ENCODE results near the gene KCNT1. TPM values are rescaled to one million over a fixed set of nuclear protein-coding genes. Genes with fewer than 3 reads are reported as not detected.

KCNT1 gene
- total RNA-seq, 1 donor from 2014 or later, result not detected

DNA sequence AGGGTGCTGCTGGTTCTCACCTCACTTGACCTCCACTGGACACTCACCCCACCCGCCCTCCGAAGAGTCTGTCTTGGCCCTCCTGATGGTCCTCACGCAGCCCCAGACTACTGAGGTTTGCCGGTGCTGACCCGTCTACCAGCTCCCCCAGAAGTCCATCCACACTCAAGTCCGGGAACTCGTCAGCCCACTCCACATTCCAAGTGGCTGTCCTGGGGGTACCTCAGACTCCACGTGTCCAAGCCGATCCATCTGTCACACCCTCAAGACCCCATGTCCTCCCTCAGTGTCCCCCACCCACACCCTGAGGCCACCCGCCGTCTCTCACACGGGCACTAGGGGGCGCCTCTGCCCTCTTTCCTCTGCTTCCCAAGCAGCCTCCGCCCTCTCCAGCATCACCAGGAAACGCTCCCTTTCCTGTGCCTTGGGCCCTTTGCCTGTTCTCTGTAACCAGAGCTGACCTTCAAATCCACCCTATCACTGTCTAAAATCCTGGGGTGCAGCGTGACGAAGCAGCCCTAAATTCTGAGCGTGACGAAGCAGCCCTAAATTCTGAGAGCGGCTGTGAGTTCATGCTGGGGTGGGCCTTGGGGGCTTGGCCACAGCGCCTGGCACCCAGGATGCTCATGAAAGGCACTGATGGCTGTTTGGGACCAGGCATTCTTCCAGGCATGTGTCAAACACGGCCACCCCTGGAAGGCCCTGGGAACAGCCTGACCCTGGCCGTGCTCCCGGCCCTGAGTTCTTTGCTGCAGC lies 95.7 kb downstream of the KCNT1 start:
- peak in 1 of 2 donors; percentile 39 for DNase-seq (ENCODE audit: low read depth in 2 of 2)

DNA sequence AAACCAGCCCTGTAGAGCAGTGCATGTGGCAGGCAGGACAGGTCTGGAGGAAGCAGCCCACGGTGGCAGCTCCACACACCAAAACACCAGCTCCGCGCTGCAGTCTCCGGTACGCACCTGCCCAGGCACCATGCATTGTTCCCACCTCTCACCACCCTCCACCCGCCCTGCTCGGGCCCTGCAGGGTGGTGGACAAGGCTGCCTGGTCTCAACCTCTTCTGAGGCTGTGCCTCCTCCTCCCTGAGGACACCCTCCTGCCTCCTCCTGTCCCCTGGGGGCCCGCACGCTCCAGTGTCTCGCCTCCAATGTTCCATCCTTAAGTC lies 96.2 kb downstream of the KCNT1 start:
- no peak for DNase-seq (ENCODE audit: low read depth in 2 of 2)

DNA sequence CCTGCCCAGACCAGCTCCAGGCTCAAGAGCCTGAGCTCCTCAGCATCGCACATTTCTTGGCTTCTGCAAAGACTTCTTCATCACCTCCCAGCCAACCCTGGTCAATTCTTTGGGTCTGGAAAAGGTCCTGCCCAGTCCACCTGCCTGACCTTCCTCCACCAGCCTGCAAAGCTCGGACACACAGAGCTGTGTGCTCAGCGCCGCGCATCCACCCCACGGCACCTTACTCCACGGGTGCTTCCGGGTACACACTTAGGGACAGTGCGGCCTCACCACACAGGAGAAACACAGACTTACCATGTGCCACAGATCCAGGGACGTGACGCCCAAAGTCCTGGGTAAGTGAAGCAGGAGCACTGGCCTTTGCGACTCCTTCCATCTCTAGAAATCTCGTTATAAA lies 97.3 kb downstream of the KCNT1 start:
- no peak for DNase-seq (ENCODE audit: low read depth in 2 of 2)

DNA sequence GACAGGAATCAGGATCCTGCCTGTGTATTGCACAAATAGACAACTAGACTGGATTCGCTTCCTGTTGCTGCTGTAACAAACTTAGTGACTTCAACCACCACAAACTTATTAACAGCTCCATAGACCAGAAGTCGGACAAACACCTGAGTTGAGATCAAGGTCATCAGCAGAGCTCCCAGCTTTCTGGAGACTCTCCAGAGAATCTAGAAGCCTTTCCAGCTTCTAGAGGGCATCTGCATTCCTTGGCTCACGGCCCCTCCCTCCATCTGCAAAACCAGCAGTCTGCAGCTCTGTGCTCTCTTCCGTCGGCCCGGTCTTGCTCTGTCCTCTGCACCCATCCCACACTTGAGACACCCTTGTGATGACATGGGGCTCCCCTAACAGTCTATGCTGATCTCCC lies 99.1 kb downstream of the KCNT1 start:
- no peak for DNase-seq (ENCODE audit: low read depth in 2 of 2)

DNA sequence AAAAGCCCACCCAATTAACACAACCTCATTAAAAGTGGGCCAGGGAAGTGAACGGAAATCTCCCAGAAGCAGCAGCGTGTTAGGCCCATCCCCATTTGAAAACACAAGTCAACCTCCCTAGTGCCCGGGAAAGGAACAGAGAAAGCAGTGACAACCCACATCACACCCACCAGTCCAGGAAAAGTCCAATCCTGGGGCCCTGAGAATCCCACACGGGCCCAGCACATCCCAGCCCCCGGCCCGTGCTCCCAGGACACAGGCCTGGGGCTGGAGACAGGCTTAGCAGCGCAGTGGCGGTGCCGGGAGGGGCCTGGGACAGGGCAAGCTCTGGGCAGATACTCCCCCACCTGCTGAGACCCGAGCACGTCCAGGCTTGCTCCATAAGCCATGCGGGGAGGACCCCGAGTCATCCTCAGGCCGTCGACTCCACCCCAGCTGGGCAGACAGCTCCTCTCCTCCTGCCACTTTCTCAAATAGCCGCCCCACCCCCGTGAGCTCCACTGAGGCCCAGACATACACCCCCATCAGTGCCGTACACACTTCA lies 101.0 kb downstream of the KCNT1 start:
- no peak for DNase-seq (ENCODE audit: low read depth in 2 of 2)

DNA sequence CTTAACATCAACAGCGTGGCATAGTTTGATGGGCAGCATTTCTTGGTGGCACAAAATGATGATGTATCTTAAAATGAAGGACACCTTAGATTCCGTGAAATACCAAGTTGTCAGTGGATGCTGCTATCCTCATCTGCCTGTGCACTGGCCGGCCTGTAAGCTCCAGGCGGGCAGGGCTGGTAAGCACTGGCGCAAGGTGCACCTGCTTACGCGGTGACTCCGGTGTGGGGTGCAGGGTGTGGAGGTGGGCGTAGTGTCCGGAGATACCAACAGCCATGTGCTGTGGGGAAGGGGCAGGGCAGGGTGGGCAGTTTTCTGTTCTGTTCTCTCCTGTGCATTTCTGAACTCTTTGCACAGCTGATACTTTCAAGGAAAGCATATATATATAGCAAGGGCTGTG lies 101.5 kb downstream of the KCNT1 start:
- no peak for DNase-seq (ENCODE audit: low read depth in 2 of 2)

DNA sequence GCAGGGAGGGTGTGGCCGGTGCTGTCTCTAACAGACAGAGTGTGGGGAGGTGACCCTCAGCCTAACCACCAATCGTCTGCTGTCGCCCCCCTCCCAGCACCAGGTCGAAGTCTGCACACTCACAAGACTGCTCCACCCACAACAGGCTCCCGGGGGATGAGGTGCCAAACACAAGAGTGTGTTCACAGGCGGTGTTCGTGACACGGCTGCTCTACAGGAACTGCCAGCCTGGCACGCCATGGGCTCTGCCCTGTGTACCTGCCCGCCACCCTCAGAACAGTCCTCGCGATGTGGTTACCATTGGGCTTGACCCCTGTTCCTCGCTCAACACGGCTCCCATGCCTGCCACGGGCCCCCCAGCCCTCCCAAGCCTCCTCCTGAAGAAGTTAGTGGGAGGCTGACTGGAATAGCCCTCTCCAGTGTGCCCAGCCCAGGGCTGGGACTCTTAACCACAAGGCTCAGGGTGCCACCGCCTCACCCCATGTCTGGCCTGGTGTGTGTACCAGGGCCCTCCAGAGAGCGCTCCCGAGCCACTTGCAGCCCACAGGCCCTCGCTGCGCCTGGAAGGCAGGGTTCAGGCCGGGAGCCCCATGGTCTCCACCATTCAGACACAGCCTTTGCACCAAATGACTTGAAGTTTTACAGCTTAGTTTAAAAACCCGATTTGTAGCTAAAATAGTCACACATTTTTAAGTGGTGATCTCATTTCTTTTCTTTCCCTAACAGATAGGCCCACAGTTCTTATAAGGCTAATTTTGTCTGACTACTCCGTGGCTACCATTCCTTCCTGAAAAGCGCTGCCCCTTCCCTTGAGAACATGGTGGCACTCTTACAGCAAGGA lies 102.8 kb downstream of the KCNT1 start:
- DNase-seq (ENCODE audit: low read depth in 2 of 2), result no peak

DNA sequence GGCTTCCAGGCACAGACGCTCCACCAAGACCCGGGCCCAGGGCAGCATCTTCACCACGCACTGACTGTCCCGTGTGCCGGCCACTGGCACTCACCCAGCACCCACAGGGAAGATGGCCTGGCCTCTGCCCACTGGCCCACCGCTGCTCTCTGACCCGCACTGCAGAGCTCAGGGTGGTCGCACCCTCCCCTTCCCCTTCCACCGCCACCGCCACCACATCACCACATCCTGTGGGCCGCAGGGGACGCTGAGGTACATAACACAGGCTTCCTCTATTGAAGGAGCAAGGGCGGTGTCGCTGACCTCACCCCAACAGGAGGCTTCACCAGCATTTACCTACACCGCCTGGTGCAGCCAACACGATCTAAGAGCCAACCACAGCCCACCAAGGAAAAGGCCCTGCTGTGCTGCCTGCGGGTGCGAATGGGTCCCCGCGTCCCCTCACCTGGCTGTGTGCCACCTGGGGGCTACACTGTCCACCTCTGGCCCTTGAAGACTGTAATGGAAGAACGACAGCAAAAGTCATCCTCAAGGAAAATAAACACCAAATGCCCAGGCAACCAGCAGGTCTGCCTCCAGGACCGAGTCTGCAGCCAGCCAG lies 103.5 kb downstream of the KCNT1 start:
- DNase-seq (ENCODE audit: low read depth in 2 of 2), result no peak

DNA sequence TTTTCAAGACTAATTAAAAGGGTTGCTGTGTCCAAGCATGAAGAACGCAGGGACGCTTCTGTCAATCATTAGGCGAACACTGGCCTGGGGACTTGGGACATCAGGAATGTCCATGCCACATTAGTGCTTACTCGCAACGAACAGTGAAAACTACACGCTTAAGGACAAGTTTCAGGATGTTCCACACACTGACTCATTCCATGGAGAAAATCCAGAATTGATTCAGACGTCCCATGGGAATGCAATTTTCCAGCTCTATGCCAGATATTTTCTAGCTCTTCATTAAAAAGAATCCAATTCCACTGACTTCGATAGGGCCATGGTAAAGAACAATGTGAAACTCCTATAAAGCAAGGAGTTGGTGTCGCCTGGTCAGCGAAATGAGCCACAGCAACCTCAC lies 107.2 kb downstream of the KCNT1 start:
- DNase-seq (ENCODE audit: low read depth in 2 of 2), result no peak

DNA sequence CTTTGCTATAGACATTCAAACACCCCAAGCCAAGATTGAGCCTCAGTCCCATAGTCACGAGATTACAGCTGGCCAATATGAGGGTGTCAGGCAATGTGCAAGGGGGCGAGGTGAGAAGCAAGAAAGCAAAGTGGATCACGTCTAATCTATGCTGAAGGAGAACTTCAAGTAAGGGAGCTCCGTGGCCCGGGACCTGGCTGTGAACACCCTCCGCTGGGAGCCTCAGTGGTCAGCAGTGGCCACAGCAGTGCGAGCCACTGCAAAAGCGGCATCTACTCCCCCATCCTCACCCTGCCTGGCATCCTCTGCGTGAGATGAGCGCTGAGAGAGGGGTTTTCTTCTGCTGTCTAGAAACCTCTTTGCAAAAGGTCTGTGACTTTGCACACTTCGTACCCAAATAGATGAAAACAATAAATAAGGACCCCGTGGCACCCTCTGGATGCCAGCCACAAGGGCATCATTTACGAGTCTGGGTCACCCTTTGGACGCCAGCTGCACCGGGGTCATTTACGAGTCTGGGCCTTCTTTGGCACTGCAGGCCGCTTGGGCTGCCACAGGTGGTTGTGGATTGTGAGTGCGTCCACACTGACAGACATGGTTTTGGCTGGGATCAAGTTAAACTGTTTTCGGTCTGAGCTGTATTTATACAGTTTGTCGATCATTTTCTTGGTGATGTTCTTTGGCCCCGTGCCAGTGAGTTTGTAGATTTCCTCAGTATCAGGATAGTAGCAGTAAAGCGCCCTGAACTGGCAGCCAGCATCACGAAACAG lies 109.0 kb downstream of the KCNT1 start:
- no peak for DNase-seq (ENCODE audit: low read depth in 2 of 2)

DNA sequence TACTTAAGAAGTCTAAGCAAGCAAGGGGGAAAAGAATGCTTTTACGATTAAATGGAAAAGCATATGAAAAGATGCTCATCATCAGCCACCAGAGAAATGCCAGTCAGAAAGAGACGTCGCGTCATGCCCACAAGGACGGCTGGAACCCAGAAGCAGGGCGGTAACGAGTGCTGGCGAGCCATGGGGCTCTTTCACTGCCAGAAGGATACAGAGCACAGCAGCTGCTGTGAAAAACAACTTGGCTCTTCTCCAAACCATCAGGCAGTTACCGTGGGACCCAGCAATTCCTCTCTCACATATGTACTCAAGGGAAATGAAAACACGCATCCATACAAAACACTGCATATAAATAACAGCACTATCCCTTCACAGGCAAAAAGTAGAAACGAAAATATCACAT lies 109.8 kb downstream of the KCNT1 start:
- no peak for DNase-seq (ENCODE audit: low read depth in 2 of 2)

DNA sequence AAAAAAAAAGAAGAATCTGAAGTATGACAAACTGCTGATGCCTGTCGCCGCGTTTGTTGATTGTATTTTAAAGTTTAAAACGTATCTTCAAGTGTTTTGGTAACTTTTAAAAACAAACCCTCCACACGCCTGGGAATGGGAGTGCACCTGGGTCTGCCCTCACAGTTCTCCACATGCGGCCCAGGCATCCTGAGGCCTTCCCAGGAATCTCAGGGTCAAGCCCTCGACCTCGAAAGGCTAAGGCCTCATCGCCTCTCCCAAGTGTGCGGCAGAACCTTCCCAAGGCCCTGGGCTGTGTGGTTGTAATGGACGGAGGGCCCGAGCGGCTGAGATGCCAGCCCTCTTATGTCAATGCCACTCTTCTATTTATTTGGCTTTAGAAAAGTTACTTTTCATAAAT lies 111.0 kb downstream of the KCNT1 start:
- DNase-seq (ENCODE audit: low read depth in 2 of 2), result no peak

DNA sequence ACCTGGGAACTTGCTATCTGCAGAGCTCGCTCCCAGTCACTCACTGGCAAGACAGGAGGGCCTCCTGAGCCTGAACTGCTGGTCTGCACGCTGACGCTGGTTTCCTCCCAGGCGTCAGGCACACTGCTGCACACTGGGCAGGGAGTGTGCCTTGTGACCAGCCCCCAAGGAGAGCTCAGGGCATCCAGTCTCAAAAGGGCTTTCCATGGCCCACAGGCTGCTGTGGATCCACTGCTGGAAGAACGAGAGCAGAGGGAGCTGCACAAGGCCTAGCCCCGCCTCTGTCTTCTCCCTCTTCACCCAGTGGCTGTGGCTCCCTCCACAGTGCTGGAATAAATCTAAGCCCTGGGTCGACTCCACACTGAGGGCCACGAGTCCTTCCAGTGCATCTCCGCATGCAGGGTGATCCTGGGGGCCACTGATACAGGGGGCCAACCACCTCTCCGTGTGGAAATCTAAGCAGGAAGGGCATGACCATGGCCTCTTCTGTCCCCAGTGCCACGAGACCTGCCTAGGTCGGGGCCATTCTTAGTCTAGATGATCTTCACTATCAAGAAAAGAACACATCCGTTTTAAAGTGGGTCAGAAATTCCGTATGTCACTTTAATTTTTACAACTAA lies 111.8 kb downstream of the KCNT1 start:
- DNase-seq (ENCODE audit: low read depth in 2 of 2), result no peak

DNA sequence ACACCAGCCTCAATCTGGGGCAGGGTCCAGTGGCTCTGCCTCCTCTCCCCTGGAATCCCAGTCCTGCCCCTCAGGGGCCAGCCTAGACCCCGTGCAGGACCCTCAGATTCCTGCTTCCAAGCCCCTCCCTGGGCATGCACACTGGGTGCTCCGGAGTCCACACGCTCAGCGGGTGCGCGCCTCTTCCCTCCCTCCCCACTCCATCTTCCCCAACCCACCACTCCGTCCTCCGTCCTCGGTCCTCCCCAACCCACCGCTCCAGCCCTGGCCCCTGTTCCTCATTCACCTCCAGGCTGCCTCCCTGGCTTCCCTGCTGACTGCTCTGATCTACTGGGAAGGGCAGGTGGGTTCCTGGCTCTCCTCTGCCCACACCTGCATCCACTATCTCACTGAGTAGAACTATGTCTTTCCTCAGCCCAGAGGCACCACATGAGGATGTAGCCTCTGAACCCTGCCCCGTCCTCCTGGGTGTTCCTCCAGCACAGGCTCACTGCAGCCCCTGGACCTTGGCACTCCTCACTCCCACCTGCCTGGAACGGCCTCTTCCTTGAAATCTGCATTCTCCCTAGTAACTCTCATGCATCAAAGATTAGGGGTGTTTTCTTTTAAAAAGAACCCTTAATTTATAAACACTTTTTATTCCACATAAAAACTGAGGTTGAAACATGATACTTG lies 112.6 kb downstream of the KCNT1 start:
- DNase-seq (ENCODE audit: low read depth in 2 of 2), result no peak

DNA sequence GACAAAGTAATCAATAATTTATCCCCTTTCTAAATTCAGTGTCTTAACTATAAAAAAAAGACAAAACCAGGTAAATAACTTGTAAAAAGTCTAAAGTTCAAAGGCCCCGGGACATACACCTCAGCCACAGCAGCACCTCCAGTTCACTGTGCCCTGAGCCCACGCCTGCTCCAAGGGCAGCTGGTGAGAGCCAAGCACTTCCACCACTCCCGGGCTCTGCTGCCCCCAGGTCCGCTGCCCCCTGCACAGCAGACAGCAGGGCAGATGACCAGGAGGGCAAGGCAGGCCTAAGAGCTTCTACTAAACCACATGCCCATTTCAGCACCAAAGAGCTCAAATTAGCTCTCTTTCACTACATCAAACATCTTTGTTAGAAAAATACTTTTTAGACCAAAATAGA lies 113.4 kb downstream of the KCNT1 start:
- no peak for DNase-seq (ENCODE audit: low read depth in 2 of 2)

DNA sequence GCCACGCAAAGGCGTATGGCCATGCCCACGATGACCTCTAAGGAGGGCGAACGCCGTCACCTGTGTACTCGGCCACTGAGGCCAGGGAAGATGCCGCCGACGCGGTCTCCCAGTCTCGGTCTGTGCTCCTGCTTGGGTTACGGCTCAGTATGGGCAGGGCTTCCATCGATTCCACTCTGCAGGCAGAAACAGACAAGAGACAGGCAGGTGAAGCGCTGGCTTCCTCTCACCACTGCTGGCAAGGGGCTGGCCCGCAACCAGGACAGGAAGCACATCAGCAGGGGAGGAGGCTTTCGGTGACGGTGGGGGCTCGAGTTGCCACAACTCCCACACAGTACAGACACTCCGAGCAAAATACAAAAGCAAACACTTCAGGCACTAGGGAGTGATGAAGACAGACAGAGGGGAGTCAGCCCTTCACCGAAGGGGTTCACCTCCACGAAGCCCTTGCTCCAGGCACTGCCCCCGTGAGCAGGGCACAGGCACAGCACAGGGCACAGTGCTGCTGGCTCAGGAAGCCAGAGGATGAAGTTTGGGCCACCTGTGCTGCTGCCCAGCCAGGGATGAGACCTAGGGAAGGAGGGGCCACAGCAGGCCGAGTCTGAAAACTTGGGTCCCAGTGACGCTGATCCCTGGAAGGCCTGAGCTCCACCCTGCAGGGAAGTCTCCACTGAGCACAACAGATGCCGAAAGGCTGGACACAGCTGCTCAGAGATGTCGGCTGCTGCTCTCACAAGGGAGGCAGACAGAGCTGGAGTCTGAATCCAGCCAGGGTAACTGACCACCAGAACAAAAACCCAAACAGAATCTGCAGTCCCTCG lies 114.1 kb downstream of the KCNT1 start:
- no peak for DNase-seq (ENCODE audit: low read depth in 2 of 2)

DNA sequence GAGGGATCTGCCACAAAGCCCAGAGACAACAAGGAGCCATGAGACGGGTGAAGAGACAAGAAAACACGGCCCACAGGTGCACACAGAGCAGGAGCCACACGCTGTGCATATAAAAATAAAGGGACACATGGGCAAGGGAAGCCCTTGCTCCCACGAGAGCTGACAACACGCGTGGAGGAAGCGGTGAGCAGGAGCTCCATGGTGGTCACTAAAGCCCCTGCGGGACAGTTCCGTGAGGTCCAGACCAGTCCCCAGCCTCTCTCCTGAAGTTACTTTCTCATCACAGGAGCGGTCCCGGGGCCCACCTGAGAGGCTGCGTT lies 114.6 kb downstream of the KCNT1 start:
- DNase-seq (ENCODE audit: low read depth in 2 of 2), result no peak

DNA sequence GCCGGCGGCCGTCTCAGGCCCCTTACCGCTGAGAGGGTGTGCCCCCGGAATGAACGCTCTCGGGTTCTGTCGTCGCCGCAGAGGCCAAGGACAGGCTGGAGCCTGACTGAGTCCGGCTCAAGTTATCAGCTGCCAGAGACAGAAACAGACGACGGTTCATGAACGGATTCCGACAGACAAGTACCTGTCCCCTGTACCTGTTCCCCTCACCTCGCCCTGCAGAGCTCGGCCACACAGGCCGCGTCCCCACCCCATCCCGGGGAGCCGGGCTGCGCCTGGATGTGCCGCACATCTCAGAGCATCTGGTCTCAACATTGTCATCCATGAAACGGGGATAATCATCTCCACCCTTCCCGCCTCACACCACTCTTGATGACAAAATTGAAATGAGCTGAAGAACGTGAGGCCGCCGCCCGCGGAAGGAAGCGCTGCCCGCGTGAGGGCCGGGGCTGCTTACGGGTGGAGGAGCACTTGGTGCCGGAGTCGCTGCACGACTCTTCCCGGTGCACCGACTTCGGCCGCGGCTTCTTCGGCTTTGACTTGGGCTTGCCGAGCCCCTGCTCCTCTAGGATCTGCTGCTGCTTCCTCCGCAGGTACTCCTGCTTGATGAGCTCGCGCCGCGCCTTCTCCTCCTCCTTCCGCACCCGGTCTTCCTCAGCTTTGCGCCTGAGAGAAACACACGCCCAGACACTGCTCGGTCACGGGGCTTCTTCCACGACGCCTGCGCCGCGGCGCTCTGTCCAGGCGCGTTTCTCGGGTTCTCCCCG lies 116.1 kb downstream of the KCNT1 start:
- DNase-seq (ENCODE audit: low read depth in 2 of 2), result no peak

All from dermis microvascular lymphatic vessel endothelial cell (primary cell).